HepG2 (cell line): ENCODE measurements around the gene USP5. TPM values are rescaled to one million over a fixed set of nuclear protein-coding genes. Genes with fewer than 3 reads are reported as not detected.

Experiments
- ATAC-seq: fragments of 200-7000 bp; cut with Tn5 transposase; 3 replicates; pipeline ENCODE4 v1.9.1; 2020; ENCODE audit warnings: mild to moderate bottlenecking, moderate library complexity
- BruUV-seq: library from RNA; stranded (reverse); fragments of 400-500 nt; replicated peaks from 2 replicates; lab custom pipeline; 2021; lab: Mats Ljungman, UMichigan
- CTCF ChIA-PET: fragments of 300-600 bp; formaldehyde crosslinking; extraction: SDS; loops from one replicate; lab custom pipeline; 2021; ENCODE audit warnings: low total read pairs, inconsistent platforms, low intra/inter-chr PET ratio; lab: Yijun Ruan, JAX
- POLR2A ChIA-PET: fragments of 350-600 bp; sonication (Branson Sonifier 250); formaldehyde crosslinking; loops from one replicate; lab custom pipeline; 2020; ENCODE audit warnings: antibody characterized with exemption, inconsistent platforms; lab: Yijun Ruan, JAX
- DNase-seq: peaks from one replicate; pipeline ENCODE4 v3.0.0-alpha.2; 2015; ENCODE audit warnings: low spot score
- FAIRE-seq: peaks from 3 replicates; lab custom pipeline; 2011; peaks lifted over from hg19 to GRCh38; lab: Jason Lieb, UNC
- H2AFZ ChIP-seq: one replicate; pipeline ENCODE4 v1.6.1; 2011; ENCODE audit warnings: low read length, inconsistent platforms
- H3K27ac ChIP-seq: fragments of 300-600 bp; 3 replicates; pipeline ENCODE4 v1.8.0; 2011; ENCODE audit warnings: mixed run types, mild to moderate bottlenecking, mixed read lengths, low read length, inconsistent platforms; ENCODE audit not compliant: insufficient read depth; ENCODE audit errors: extremely low read length
- H3K27me3 ChIP-seq, 2 experiments: fragments of 200-600 bp in 1 of 2; 2 replicates in 1 of 2; 3 replicates in 1 of 2; pipeline versions ENCODE4 v1.6.0 to v1.8.0; 2011; ENCODE audit warnings: low read length in 2 of 2, mild to moderate bottlenecking in 2 of 2, moderate library complexity in 2 of 2, inconsistent platforms in 1 of 2; ENCODE audit not compliant: insufficient read depth in 2 of 2, control insufficient read depth in 1 of 2
- H3K36me3 ChIP-seq, 2 experiments: fragments of 200-600 bp in 1 of 2; replicated peaks in 1 of 2; 2 replicates in 1 of 2; 3 replicates in 1 of 2; pipeline versions ENCODE4 v1.5.1 to v1.8.0; 2011; ENCODE audit warnings: low read length in 2 of 2, inconsistent platforms in 1 of 2; ENCODE audit not compliant: insufficient read depth in 2 of 2, control insufficient read depth in 1 of 2
- H3K4me1 ChIP-seq: 2 replicates; pipeline ENCODE4 v1.5.1; 2012; ENCODE audit warnings: low read length, inconsistent platforms; ENCODE audit not compliant: insufficient read depth
- H3K4me2 ChIP-seq: 2 replicates; pipeline ENCODE4 v1.6.0; 2011; ENCODE audit warnings: low read depth, low read length, inconsistent platforms
- H3K4me3 ChIP-seq, 3 experiments: fragments of 200-600 bp in 1 of 3; sonication (generic), shearing (Covaris generic) in 1 of 3; replicated peaks in 1 of 3; 2 replicates each; pipeline ENCODE4 v1.5.1; 2011 to 2016; ENCODE audit warnings: low read length in 3 of 3, inconsistent platforms in 2 of 3, low read depth in 2 of 3, mild to moderate bottlenecking in 2 of 3, control low read depth in 1 of 3, mixed read lengths in 1 of 3; ENCODE audit not compliant: insufficient read depth in 1 of 3
- H3K79me2 ChIP-seq: one replicate; pipeline ENCODE4 v1.6.1; 2011; ENCODE audit warnings: low read length, inconsistent platforms; ENCODE audit not compliant: insufficient read depth
- H3K9ac ChIP-seq: 2 replicates; pipeline ENCODE4 v1.6.0; 2011; ENCODE audit warnings: mild to moderate bottlenecking, low read depth, low read length, inconsistent platforms; ENCODE audit not compliant: insufficient read depth
- H3K9me3 ChIP-seq: 2 replicates; pipeline ENCODE4 v1.5.1; 2012; ENCODE audit warnings: mild to moderate bottlenecking, low read length
- H4K20me1 ChIP-seq: 2 replicates; pipeline ENCODE4 v1.6.0; 2011; ENCODE audit warnings: inconsistent platforms, mild to moderate bottlenecking, low read length, moderate library complexity; ENCODE audit not compliant: insufficient read depth
- BCLAF1 ChIP-seq: fragments of 450-650 bp; IDR thresholded peaks from 2 replicates; pipeline ENCODE4 v1.6.1; 2017; ENCODE audit warnings: mild to moderate bottlenecking
- EHMT2 ChIP-seq: fragments of 200-600 bp; sonication (generic); IDR thresholded peaks from 2 replicates; pipeline ENCODE4 v1.7.0; 2017; ENCODE audit warnings: antibody characterized with exemption, low read depth, low read length, borderline replicate concordance
- KAT2B ChIP-seq: fragments of 150-350 bp; IDR thresholded peaks from 2 replicates; pipeline ENCODE4 v1.6.1; 2014; ENCODE audit warnings: low read depth, low read length, borderline replicate concordance
- MAX ChIP-seq: IDR thresholded peaks from 2 replicates; pipeline ENCODE4 v1.6.1; 2012; ENCODE audit warnings: inconsistent platforms
- MBD4 ChIP-seq: IDR thresholded peaks from 2 replicates; pipeline ENCODE4 v1.6.1; 2012; ENCODE audit warnings: low read length, inconsistent platforms, borderline replicate concordance
- NFE2 ChIP-seq: sonication (generic); formaldehyde crosslinking; IDR thresholded peaks from 2 replicates; pipeline ENCODE4 v1.4.0; 2020; ENCODE audit warnings: missing genetic modification reagents
- PHF8 ChIP-seq: sonication (generic); formaldehyde crosslinking; IDR thresholded peaks from 2 replicates; pipeline ENCODE4 v1.5.0; 2020; ENCODE audit warnings: missing genetic modification reagents
- RBM22 ChIP-seq: fragments of 200-400 bp; formaldehyde crosslinking; optimal IDR thresholded peaks from 2 replicates; pipeline ENCODE3; 2017; ENCODE audit warnings: mild to moderate bottlenecking, low read length, moderate library complexity
- SRSF9 ChIP-seq: fragments of 200-400 bp; formaldehyde crosslinking; IDR thresholded peaks from 2 replicates; pipeline ENCODE4 v1.6.1; 2018; ENCODE audit warnings: borderline replicate concordance, mild to moderate bottlenecking, low read depth, low read length; ENCODE audit not compliant: insufficient read depth, poor library complexity, severe bottlenecking
- ZNF136 ChIP-seq: sonication (generic); formaldehyde crosslinking; IDR thresholded peaks from 2 replicates; pipeline ENCODE4 v1.8.1; 2022; ENCODE audit warnings: low read depth, mild to moderate bottlenecking, moderate library complexity, missing genetic modification reagents
- ZNF253 ChIP-seq: sonication (generic); formaldehyde crosslinking; IDR thresholded peaks from 2 replicates; pipeline ENCODE4 v1.8.0; 2022; ENCODE audit warnings: mild to moderate bottlenecking, missing genetic modification reagents, borderline replicate concordance
- ZNF333 ChIP-seq: sonication (generic); formaldehyde crosslinking; IDR thresholded peaks from 2 replicates; pipeline ENCODE4 v1.4.0; 2020; ENCODE audit warnings: mild to moderate bottlenecking, missing genetic modification reagents, borderline replicate concordance
- ZNF691 ChIP-seq: sonication (generic); formaldehyde crosslinking; IDR thresholded peaks from 2 replicates; pipeline ENCODE4 v1.4.0; 2020; ENCODE audit warnings: missing genetic modification reagents, low read depth, mild to moderate bottlenecking, borderline replicate concordance
- ZNF7 ChIP-seq: IDR thresholded peaks from 2 replicates; pipeline ENCODE4 v1.6.1; 2016; ENCODE audit warnings: missing biosample characterization, missing genetic modification reagents
- ZNF790 ChIP-seq: sonication (generic); formaldehyde crosslinking; IDR thresholded peaks from 2 replicates; pipeline ENCODE4 v1.8.0; 2022; ENCODE audit warnings: missing genetic modification reagents, mild to moderate bottlenecking, borderline replicate concordance
- WGBS: methylation state at CpG from one replicate; pipeline ENCODE4 v1.1.6; 2017; ENCODE audit warnings: low lambda C conversion rate; 5-methylcytosine and 5-hydroxymethylcytosine counted together
- in situ Hi-C: cut with HindIII; loops from 2 replicates; pipeline ENCODE4 v1.10.0; 2017; ENCODE audit warnings: low pct_unique_long_range_greater_than_20kb; ENCODE audit not compliant: extremely low pct_ligation_motif_present
- intact Hi-C: fragments of 100-400 bp; cut with micrococcal nuclease; formaldehyde crosslinking; loops from one replicate; pipeline ENCODE4 v1.10.0; 2022; ENCODE audit not compliant: unreplicated experiment
- polyA plus RNA-seq, 8 experiments: library from polyadenylated mRNA; depleted of rRNA in 3 of 8; stranded (reverse) in 7 of 8; unstranded in 1 of 8; fragments of >200 nt; fragmentation: Illumina TruSeq in 4 of 8; extraction: Trizol in 4 of 8; gene quantifications; 2 replicates each; pipeline versions ENCODE4 v1.2.1 to v1.2.3, GENCODE V29; 2011 to 2016; ENCODE audit warnings: low read depth in 4 of 8, missing spikeins in 1 of 8, mixed read lengths in 1 of 8; ENCODE audit not compliant: insufficient read depth in 1 of 8
- total RNA-seq, 5 experiments: library from RNA; depleted of rRNA; stranded (reverse); fragments of >200 nt; fragmentation: Illumina TruSeq; extraction: Trizol; gene quantifications; 2 replicates each; pipeline ENCODE4 v1.2.3, GENCODE V29; 2016; ENCODE audit warnings: low read depth in 1 of 5
- TF ChIP-seq, protein P1 (sequence below): sonication (generic); formaldehyde crosslinking; conservative IDR thresholded peaks from 2 replicates; pipeline ENCODE4 v1.8.1; 2023; ENCODE audit warnings: missing genetic modification reagents

Gene USP5
- total and polyA plus RNA-seq, 2 of the 13 experiments (the other 11 are each of a cell fraction or from before 2014, with no cell fraction given): 39.6 to 56.0 TPM

- in situ Hi-C loops (no loop called here), intact Hi-C loops (no loop called here)
- no peak for ATAC-seq
- no peaks in the 10 kb centered on the region for H3K79me2 ChIP-seq
- no peak overlapping the region for H3K9ac ChIP-seq
- TF ChIP-seq EHMT2: no peak
- no peak for TF ChIP-seq RBM22
- no peak for TF ChIP-seq ZNF136 (CRISPR knock-in tag)
- TF ChIP-seq KAT2B: no peak
- no peak for TF ChIP-seq ZNF691 (CRISPR knock-in tag)
- TF ChIP-seq SRSF9: no peak
- no peak for TF ChIP-seq ZNF253 (CRISPR knock-in tag)
- TF ChIP-seq BCLAF1: no peak
- TF ChIP-seq PHF8 (CRISPR knock-in tag): no peak
- TF ChIP-seq MBD4: no peak
- TF ChIP-seq, protein P1, sequence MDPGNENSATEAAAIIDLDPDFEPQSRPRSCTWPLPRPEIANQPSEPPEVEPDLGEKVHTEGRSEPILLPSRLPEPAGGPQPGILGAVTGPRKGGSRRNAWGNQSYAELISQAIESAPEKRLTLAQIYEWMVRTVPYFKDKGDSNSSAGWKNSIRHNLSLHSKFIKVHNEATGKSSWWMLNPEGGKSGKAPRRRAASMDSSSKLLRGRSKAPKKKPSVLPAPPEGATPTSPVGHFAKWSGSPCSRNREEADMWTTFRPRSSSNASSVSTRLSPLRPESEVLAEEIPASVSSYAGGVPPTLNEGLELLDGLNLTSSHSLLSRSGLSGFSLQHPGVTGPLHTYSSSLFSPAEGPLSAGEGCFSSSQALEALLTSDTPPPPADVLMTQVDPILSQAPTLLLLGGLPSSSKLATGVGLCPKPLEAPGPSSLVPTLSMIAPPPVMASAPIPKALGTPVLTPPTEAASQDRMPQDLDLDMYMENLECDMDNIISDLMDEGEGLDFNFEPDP: no peak
- TF ChIP-seq ZNF333 (CRISPR knock-in tag): no peak
- no peak for TF ChIP-seq MAX
- no peak for TF ChIP-seq ZNF790
- TF ChIP-seq NFE2 (CRISPR knock-in tag): no peak
- no peak for TF ChIP-seq ZNF7 (CRISPR knock-in tag)
- WGBS: 67% methylated on average over 1 of the region's 1 CpG
- no peaks in the 10 kb centered on the region for H3K27me3 ChIP-seq
- no TSS peak for BruUV-seq
- H3K36me3 ChIP-seq: no peaks in the 10 kb centered on the region
- no peak overlapping the region for H3K4me3 ChIP-seq
- peak overlapping the region; percentile 96 for H3K4me2 ChIP-seq
- no peak overlapping the region for H3K27ac ChIP-seq
- ChIA-PET CTCF (no interaction called here), POLR2A (interaction anchor here (1.3 to 2.2 kb wide), 2 partner anchors 12 to 40 kb away, joined by 3 to 10 read pairs; partner anchors contain the start of genes C12orf57 and RNU7-1)
- H3K9me3 ChIP-seq: no peaks in the 10 kb centered on the region
- no peak for DNase-seq
- no peaks in the 10 kb centered on the region for H4K20me1 ChIP-seq
- FAIRE-seq: no peak
- peaks cover 66% of the 10 kb centered on the region for H3K4me1 ChIP-seq
- peak overlapping the region; percentile 90 for H2AFZ ChIP-seq
These were observed 51.8 kb downstream of the USP5 start for GRCh38 chr12:6903722-6904121.
